WTC11 (cell line): ENCODE results near the gene MCMBP. TPM values are rescaled to one million over a fixed set of nuclear protein-coding genes. Genes with fewer than 3 reads are reported as not detected.

Experiments used
- ATAC-seq: fragments of 200-7000 bp; cut with Tn5 transposase; 2 replicates; pipeline ENCODE4 v1.10.0; 2021; ENCODE audit warnings: mild to moderate bottlenecking, moderate library complexity
- CTCF ChIA-PET: fragments of 300-600 bp; sonication (Branson Sonifier 250); formaldehyde crosslinking; loops from one replicate; lab custom pipeline; 2021; ENCODE audit warnings: antibody characterized with exemption; lab: Charles Lee
- POLR2A ChIA-PET: fragments of 350-600 bp; sonication (Branson Sonifier 250); formaldehyde crosslinking; loops from one replicate; lab custom pipeline; 2021; ENCODE audit warnings: antibody characterized with exemption; lab: Charles Lee
- DNase-seq: peaks from one replicate; pipeline ENCODE4 v3.0.0; 2021; ENCODE audit warnings: low spot score
- H3K27ac Mint-ChIP-seq: 2 replicates; pipeline ENCODE4 v1.8.0; 2021; ENCODE audit warnings: mixed read lengths
- H3K27me3 Mint-ChIP-seq: 2 replicates; pipeline ENCODE4 v1.8.0; 2021; ENCODE audit warnings: low read depth, mild to moderate bottlenecking, moderate library complexity, mixed read lengths
- H3K36me3 Mint-ChIP-seq: 2 replicates; pipeline ENCODE4 v1.8.0; 2021; ENCODE audit warnings: mixed read lengths
- H3K4me1 Mint-ChIP-seq: 2 replicates; pipeline ENCODE4 v1.8.0; 2022; ENCODE audit warnings: mixed read lengths
- H3K4me3 Mint-ChIP-seq: 2 replicates; pipeline ENCODE4 v1.8.0; 2021; ENCODE audit warnings: mild to moderate bottlenecking, moderate library complexity, mixed read lengths
- H3K9me3 Mint-ChIP-seq: 2 replicates; pipeline ENCODE4 v1.8.0; 2021; ENCODE audit warnings: mixed read lengths
- CTCF ChIP-seq: fragments of 200-600 bp; IDR thresholded peaks from 2 replicates; pipeline ENCODE4 v1.8.0; 2022; ENCODE audit warnings: antibody characterized with exemption
- E2F5 ChIP-seq: sonication (generic); formaldehyde crosslinking; IDR thresholded peaks from 2 replicates; pipeline ENCODE4 v1.8.1; 2022; ENCODE audit warnings: mild to moderate bottlenecking, moderate library complexity, missing genetic modification reagents
- ELF4 ChIP-seq: sonication (generic); formaldehyde crosslinking; IDR thresholded peaks from 2 replicates; pipeline ENCODE4 v1.8.1; 2022; ENCODE audit warnings: low read depth, mild to moderate bottlenecking, moderate library complexity, missing genetic modification reagents
- NR2C2 ChIP-seq: sonication (generic); formaldehyde crosslinking; IDR thresholded peaks from 2 replicates; pipeline ENCODE4 v1.8.0; 2022; ENCODE audit warnings: mild to moderate bottlenecking, missing genetic modification reagents
- PRDM15 ChIP-seq: sonication (generic); formaldehyde crosslinking; IDR thresholded peaks from 2 replicates; pipeline ENCODE4 v1.8.0; 2022; ENCODE audit warnings: missing genetic modification reagents
- SOX15 ChIP-seq: fragments of 250-450 bp; sonication (Bioruptor Pico); IDR thresholded peaks from 2 replicates; pipeline ENCODE4 v1.9.0; 2021; ENCODE audit warnings: mild to moderate bottlenecking
- TCF7 ChIP-seq: sonication (generic); formaldehyde crosslinking; IDR thresholded peaks from 2 replicates; pipeline ENCODE4 v1.8.0; 2022; ENCODE audit warnings: mild to moderate bottlenecking, low read depth, missing genetic modification reagents, moderate library complexity
- TP53 ChIP-seq: sonication (generic); formaldehyde crosslinking; IDR thresholded peaks from 2 replicates; pipeline ENCODE4 v1.8.1; 2023; ENCODE audit warnings: mild to moderate bottlenecking, missing genetic modification reagents
- USF1 ChIP-seq: sonication (generic); formaldehyde crosslinking; IDR thresholded peaks from 2 replicates; pipeline ENCODE4 v1.8.0; 2022; ENCODE audit warnings: mild to moderate bottlenecking, missing genetic modification reagents
- ZBTB43 ChIP-seq: sonication (generic); formaldehyde crosslinking; IDR thresholded peaks from 2 replicates; pipeline ENCODE4 v1.8.1; 2023; ENCODE audit warnings: mild to moderate bottlenecking, missing genetic modification reagents
- ZNF219 ChIP-seq: sonication (generic); formaldehyde crosslinking; IDR thresholded peaks from 2 replicates; pipeline ENCODE4 v1.8.0; 2023; ENCODE audit warnings: missing genetic modification reagents, mild to moderate bottlenecking, borderline replicate concordance
- ZNF232 ChIP-seq: sonication (generic); formaldehyde crosslinking; IDR thresholded peaks from 2 replicates; pipeline ENCODE4 v1.8.0; 2022; ENCODE audit warnings: mild to moderate bottlenecking, missing genetic modification reagents
- ZNF396 ChIP-seq: fragments of 250-450 bp; sonication (Bioruptor Pico); IDR thresholded peaks from 2 replicates; pipeline ENCODE4 v1.8.0; 2021; ENCODE audit warnings: mild to moderate bottlenecking, moderate library complexity, borderline replicate concordance
- ZNF671 ChIP-seq: fragments of 250-450 bp; sonication (Bioruptor Pico); IDR thresholded peaks from 2 replicates; pipeline ENCODE4 v1.8.0; 2021; ENCODE audit warnings: mild to moderate bottlenecking
- total RNA-seq: library from RNA; stranded (reverse); gene quantifications from 3 replicates; pipeline ENCODE4 v1.2.3, GENCODE V29; 2021
- TF ChIP-seq, protein P1 (sequence below): sonication (generic); formaldehyde crosslinking; IDR thresholded peaks from 2 replicates; pipeline ENCODE4 v1.8.1; 2022; ENCODE audit warnings: low read depth, missing genetic modification reagents, borderline replicate concordance
- TF ChIP-seq, protein P2 (sequence below): sonication (generic); formaldehyde crosslinking; IDR thresholded peaks from 2 replicates; pipeline ENCODE4 v1.8.1; 2023; ENCODE audit warnings: mild to moderate bottlenecking, moderate library complexity, missing genetic modification reagents
- TF ChIP-seq, protein P3 (sequence below): sonication (generic); formaldehyde crosslinking; IDR thresholded peaks from 2 replicates; pipeline ENCODE4 v1.8.0; 2023; ENCODE audit warnings: mild to moderate bottlenecking, missing genetic modification reagents

The MCMBP gene
- total RNA-seq, 1 experiment from 2014 or later, result 64.7 TPM

DNA sequence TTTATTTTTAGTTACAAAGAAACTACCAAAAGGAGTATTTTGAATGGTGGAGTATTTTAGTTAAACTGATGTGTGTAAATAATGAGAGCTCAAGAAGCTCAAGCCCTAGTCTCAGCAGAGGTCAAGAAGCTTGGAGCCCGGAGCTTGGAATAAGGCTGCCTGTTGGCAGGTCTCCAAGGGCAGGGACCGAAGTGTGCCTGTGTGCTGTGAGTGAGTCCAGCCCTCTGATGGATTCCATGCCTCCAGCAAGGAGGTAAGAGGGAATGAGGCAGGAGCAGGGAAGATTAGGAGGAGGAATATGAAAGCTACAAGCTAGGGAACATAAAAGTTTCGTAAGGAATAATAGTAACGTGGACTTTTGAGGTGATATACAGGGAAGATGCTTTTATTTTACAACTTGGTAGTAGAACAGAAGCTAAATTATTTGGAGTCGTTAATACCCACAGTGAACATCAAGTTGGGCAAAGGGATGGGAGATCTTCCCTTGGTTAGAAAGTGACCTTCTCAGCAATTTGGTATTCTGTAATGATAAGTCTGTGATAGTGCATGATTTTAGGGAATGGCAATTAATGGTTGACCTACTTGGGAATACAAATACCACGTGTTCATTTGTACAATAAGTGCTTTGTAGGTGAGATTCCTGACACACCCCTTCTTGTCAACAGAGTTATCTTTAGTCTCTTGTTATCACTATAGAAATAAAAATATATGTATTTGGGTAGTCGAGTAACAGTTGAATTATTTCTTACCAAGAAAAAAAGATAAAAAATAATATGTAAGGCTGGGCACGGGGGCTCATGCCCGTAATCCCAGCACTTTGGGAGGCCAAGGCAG, 24.5 kb upstream of the MCMBP start:
- no peaks in the 10 kb centered on the region for H3K27me3 Mint-ChIP-seq
- H3K27ac Mint-ChIP-seq, result no peak overlapping the region
- DNase-seq (no peak), ATAC-seq (no peak)
- no peaks in the 10 kb centered on the region for H3K9me3 Mint-ChIP-seq
- ChIA-PET POLR2A (interaction anchor here (0.5 kb wide), 1 partner anchor 412 kb away, joined by 3 read pairs; no protein-coding TSS in a partner anchor), CTCF (interaction anchor here (1.2 kb wide), 1 partner anchor 37 kb away, joined by 3 read pairs; no protein-coding TSS in a partner anchor)
- H3K4me3 Mint-ChIP-seq, result no peak overlapping the region
- TF ChIP-seq, protein P1, sequence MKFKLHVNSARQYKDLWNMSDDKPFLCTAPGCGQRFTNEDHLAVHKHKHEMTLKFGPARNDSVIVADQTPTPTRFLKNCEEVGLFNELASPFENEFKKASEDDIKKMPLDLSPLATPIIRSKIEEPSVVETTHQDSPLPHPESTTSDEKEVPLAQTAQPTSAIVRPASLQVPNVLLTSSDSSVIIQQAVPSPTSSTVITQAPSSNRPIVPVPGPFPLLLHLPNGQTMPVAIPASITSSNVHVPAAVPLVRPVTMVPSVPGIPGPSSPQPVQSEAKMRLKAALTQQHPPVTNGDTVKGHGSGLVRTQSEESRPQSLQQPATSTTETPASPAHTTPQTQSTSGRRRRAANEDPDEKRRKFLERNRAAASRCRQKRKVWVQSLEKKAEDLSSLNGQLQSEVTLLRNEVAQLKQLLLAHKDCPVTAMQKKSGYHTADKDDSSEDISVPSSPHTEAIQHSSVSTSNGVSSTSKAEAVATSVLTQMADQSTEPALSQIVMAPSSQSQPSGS (CRISPR knock-in tag), result no peak
- TF ChIP-seq USF1 (CRISPR knock-in tag) (no peak), ZNF396 (no peak), E2F5 (no peak), ZNF232 (CRISPR knock-in tag) (no peak), TP53 (no peak), PRDM15 (CRISPR knock-in tag) (no peak), CTCF (no peak), NR2C2 (no peak), ZNF219 (no peak), ZBTB43 (CRISPR knock-in tag) (no peak), SOX15 (CRISPR knock-in tag) (no peak), ZNF671 (CRISPR knock-in tag) (no peak), ELF4 (no peak), TCF7 (CRISPR knock-in tag) (no peak)
- TF ChIP-seq, protein P2, sequence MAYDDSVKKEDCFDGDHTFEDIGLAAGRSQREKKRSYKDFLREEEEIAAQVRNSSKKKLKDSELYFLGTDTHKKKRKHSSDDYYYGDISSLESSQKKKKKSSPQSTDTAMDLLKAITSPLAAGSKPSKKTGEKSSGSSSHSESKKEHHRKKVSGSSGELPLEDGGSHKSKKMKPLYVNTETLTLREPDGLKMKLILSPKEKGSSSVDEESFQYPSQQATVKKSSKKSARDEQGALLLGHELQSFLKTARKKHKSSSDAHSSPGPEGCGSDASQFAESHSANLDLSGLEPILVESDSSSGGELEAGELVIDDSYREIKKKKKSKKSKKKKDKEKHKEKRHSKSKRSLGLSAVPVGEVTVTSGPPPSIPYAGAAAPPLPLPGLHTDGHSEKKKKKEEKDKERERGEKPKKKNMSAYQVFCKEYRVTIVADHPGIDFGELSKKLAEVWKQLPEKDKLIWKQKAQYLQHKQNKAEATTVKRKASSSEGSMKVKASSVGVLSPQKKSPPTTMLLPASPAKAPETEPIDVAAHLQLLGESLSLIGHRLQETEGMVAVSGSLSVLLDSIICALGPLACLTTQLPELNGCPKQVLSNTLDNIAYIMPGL, result no peak
- TF ChIP-seq, protein P3, sequence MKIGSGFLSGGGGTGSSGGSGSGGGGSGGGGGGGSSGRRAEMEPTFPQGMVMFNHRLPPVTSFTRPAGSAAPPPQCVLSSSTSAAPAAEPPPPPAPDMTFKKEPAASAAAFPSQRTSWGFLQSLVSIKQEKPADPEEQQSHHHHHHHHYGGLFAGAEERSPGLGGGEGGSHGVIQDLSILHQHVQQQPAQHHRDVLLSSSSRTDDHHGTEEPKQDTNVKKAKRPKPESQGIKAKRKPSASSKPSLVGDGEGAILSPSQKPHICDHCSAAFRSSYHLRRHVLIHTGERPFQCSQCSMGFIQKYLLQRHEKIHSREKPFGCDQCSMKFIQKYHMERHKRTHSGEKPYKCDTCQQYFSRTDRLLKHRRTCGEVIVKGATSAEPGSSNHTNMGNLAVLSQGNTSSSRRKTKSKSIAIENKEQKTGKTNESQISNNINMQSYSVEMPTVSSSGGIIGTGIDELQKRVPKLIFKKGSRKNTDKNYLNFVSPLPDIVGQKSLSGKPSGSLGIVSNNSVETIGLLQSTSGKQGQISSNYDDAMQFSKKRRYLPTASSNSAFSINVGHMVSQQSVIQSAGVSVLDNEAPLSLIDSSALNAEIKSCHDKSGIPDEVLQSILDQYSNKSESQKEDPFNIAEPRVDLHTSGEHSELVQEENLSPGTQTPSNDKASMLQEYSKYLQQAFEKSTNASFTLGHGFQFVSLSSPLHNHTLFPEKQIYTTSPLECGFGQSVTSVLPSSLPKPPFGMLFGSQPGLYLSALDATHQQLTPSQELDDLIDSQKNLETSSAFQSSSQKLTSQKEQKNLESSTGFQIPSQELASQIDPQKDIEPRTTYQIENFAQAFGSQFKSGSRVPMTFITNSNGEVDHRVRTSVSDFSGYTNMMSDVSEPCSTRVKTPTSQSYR (CRISPR knock-in tag), result no peak
- H3K4me1 Mint-ChIP-seq, result peaks cover 10% of the 10 kb centered on the region
- H3K36me3 Mint-ChIP-seq, result peaks cover 41% of the 10 kb centered on the region
